Testis (tissue), 3 donors: ENCODE measurements around the gene YTHDF1. TPM values are rescaled to one million over a fixed set of nuclear protein-coding genes. Genes with fewer than 3 reads are reported as not detected.

ENCODE experiments used
- DNase-seq: peaks from one replicate; pipeline ENCODE4 v3.0.0-alpha.2; 2019
- H3K27ac ChIP-seq, 2 donors: fragments of 200-600 bp; sonication (generic); one replicate each; pipeline ENCODE4 v1.5.1; 2019
- H3K27me3 ChIP-seq: fragments of 200-600 bp; sonication (generic); one replicate; pipeline ENCODE4 v1.5.1; 2019
- H3K36me3 ChIP-seq: fragments of 200-600 bp; sonication (generic); one replicate; pipeline ENCODE4 v1.5.1; 2017; ENCODE audit warnings: low read depth; ENCODE audit errors: missing control alignments
- H3K4me1 ChIP-seq: fragments of 200-600 bp; sonication (generic); one replicate; pipeline ENCODE4 v1.5.1; 2019
- H3K4me3 ChIP-seq, 2 donors: fragments of 200-600 bp; sonication (generic); one replicate each; pipeline ENCODE4 v1.5.1; 2017 to 2019
- H3K9me3 ChIP-seq: fragments of 200-600 bp; sonication (generic); one replicate; pipeline ENCODE4 v1.5.1; 2017
- POLR2A ChIP-seq: fragments of 450-650 bp; IDR thresholded peaks from one replicate; pipeline ENCODE4 v1.6.1; 2017; ENCODE audit warnings: antibody characterized with exemption, mild to moderate bottlenecking, moderate library complexity
- WGBS, 2 donors: methylation state at CpG; one replicate each; pipeline ENCODE4 v1.1.5; 2018; 5-methylcytosine and 5-hydroxymethylcytosine counted together
- intact Hi-C: fragments of 100-400 bp; cut with DNase I; formaldehyde crosslinking; loops from one replicate; pipeline ENCODE4 v1.15.1; 2023; ENCODE audit warnings: low total_unique reads
- polyA plus RNA-seq: library from polyadenylated mRNA; stranded (reverse); fragments of 350-450 nt; fragmentation: Illumina TruSeq; extraction: RNeasy Lipid Tissue Mini Kit (QIAGEN cat#74804); gene quantifications from one replicate; pipeline ENCODE4 v1.2.3, GENCODE V29; 2014; ENCODE audit warnings: low read depth, low replicate concordance; ENCODE audit not compliant: insufficient read depth
- total RNA-seq, 2 donors: library from RNA; depleted of rRNA; stranded (reverse); fragments of >200 nt; gene quantifications; one replicate each; pipeline ENCODE4 v1.2.3, GENCODE V29; 2016
- TF ChIP-seq, protein P1 (sequence below), 3 experiments: fragments of 450-650 bp in 2 of 3; fragments of 200-600 bp in 1 of 3; sonication (generic) in 1 of 3; IDR thresholded peaks; one replicate each; pipeline ENCODE4 v1.5.1; 2016 to 2019; ENCODE audit warnings: antibody characterized with exemption in 3 of 3, mild to moderate bottlenecking in 2 of 3, moderate library complexity in 1 of 3

Gene YTHDF1
- total and polyA plus RNA-seq, 3 donors from 2014 or later = 37.2 to 56.9 (median 55.7) TPM

DNA sequence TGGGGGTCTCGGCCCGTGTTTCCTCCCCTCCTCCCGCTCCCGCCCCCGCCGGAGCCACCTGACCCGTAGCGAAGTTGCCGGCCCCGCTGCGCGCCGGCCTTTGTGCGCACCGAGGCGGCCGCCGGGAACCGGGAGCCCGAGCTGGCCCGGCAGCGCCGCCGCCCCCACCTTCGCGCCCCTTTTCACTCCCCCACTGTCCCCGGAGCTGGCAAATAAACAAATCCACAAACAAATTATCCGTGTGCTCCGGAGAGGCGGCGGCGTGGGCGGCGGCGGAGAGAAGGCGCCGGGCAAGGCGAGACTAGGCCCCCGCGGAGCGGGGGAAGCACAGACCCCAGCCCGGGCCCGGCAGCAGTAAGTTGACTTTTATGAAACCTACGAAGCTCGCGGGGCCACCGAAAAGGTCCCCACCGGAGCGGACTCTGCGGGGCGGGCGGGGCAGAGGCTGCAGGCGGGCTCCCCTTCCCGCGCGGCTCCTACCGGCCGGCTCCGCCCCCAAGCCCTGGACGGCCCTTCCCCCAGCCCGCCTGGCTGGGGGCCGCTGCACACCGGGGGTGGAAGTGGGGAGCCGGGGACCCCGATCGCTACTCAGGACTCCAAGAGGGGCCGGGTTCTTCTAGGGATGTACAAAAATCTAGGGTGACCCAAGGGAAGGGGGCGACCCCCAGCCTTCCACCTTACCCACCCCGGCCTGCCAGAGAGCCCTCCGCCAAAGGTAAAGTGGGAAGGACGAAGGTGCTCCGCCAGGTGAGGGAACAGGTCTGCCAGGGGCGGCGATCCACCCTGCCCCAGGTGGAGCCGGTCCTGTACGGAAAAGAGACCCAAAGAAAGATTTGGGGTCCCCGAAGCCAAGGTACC is 40.7 kb downstream of the YTHDF1 start:
- Histone ChIP-seq H3K27ac (no peak overlapping the region), H3K9me3 (no peaks in the 10 kb centered on the region), H3K36me3 (no peaks in the 10 kb centered on the region), H3K27me3 (no peaks in the 10 kb centered on the region), H3K4me3 (no peak overlapping the region), H3K4me1 (peaks cover 4% of the 10 kb centered on the region)
- WGBS, 2 donors = 1 to 3% methylated on average over 50 to 61 of the region's 77 CpGs
- TF ChIP-seq, protein P1, sequence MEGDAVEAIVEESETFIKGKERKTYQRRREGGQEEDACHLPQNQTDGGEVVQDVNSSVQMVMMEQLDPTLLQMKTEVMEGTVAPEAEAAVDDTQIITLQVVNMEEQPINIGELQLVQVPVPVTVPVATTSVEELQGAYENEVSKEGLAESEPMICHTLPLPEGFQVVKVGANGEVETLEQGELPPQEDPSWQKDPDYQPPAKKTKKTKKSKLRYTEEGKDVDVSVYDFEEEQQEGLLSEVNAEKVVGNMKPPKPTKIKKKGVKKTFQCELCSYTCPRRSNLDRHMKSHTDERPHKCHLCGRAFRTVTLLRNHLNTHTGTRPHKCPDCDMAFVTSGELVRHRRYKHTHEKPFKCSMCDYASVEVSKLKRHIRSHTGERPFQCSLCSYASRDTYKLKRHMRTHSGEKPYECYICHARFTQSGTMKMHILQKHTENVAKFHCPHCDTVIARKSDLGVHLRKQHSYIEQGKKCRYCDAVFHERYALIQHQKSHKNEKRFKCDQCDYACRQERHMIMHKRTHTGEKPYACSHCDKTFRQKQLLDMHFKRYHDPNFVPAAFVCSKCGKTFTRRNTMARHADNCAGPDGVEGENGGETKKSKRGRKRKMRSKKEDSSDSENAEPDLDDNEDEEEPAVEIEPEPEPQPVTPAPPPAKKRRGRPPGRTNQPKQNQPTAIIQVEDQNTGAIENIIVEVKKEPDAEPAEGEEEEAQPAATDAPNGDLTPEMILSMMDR (IDR thresholded peaks at IDR 0.05) = no peak
- no peak for TF ChIP-seq POLR2A
- no peak for DNase-seq
- intact Hi-C loops = no loop called here

DNA sequence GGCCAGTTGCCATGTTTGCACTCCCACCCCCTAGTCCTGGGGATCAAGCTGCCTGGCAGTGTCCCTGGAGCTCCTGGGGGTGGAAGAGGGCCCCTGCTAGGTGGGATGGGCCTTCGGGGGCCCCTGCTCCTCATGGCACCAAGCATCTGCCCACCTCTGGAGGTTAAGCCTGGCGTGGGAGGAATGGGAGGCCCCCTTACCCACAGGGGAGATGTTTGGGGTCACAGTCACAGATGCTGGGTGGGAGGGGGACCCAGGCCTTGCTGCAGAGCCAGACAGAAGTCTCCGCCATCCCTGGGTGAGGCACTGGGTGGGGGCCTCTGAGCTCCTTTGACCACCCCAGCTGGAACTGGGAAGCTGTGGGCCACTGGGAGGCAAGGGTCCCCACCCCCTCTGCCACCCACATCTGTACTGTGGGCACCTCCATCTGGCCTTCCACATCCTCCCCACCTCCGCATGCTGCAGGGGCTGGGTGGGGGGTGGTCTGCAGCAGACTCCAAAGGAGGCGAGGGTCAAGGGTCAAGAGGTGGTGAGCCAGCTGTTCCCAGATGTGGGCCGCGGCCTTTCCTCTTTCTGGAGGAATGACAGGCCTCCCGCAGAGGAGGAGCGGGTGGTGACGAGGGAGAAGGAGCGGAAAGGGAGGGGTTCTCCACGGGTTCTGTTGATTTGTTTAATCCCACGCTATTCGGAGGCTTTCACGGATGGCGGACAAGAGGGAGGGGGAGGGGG is 41.5 kb downstream of the YTHDF1 start:
- 2 to 9% methylated on average over 9 to 16 of the region's 16 CpGs for WGBS, 2 donors
- intact Hi-C loops = no loop called here
- H3K4me1 ChIP-seq = peaks cover 4% of the 10 kb centered on the region
- TF ChIP-seq POLR2A = no peak
- TF ChIP-seq, protein P1 (IDR thresholded peaks at IDR 0.05) = no peak
- DNase-seq = no peak
- H3K27me3 ChIP-seq = no peaks in the 10 kb centered on the region
- no peak overlapping the region for H3K4me3 ChIP-seq
- H3K36me3 ChIP-seq = no peaks in the 10 kb centered on the region
- no peaks in the 10 kb centered on the region for H3K9me3 ChIP-seq
- no peak overlapping the region for H3K27ac ChIP-seq

DNA sequence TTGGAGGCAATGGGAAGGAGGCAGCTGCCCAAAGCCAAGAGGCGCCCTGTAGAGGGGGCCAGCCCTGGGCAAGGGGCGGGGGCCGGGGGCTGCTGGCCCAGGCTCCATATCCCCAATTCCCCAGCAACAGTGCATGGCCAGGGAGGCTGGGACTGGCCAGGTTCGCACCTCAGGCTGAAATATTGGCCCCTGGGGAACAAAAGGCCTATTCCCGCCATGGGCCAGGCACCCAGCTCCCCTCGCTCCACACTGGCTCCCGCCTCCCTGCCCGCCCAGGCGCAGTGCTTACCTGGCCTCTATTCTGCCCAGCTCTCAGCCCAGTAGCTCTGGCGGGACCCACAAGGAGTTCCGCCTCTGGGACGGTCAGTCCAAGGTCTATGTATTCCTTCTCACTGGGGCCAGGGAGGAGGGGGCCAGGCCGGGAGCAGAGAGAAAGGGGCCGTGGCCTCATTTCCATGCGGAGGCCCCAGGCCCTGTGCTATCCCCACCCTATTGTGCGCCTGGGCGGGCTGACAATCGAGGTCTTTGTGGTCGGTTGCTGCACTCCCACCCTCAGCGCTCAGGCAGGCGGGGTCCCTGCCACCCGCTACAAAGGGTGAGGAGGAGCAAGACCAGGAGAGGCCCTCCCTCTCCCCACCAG is 42.3 kb downstream of the YTHDF1 start:
- H3K36me3 ChIP-seq = no peaks in the 10 kb centered on the region
- no peak overlapping the region for H3K27ac ChIP-seq
- TF ChIP-seq, protein P1 (IDR thresholded peaks at IDR 0.05) = no peak
- TF ChIP-seq POLR2A = no peak
- no peaks in the 10 kb centered on the region for H3K4me1 ChIP-seq
- 35 to 40% methylated on average over 1 to 21 of the region's 22 CpGs for WGBS, 2 donors
- no peaks in the 10 kb centered on the region for H3K9me3 ChIP-seq
- no peak for DNase-seq
- intact Hi-C loops = no loop called here
- H3K4me3 ChIP-seq = no peak overlapping the region
- no peaks in the 10 kb centered on the region for H3K27me3 ChIP-seq

DNA sequence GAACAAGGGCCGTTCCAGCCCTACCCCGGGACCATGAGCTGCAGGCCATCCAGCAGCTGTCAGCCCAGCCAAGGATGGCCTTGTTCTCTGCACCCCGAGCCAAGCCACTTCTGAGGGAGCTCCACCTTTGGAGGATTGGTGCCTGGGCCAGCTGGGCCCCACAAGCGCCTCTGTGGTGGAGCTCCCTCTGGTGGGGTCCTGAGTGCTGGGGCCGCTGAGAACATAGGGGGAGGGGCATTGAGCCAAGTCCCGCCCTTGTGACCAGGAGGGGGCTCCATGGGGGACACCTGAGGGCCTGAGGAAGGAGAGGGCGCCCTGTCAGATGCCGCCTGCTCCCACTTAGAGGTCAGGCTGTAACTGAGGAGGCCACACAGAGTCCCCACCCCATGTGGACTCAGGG is 43.2 kb downstream of the YTHDF1 start:
- intact Hi-C loops = no loop called here
- H3K4me3 ChIP-seq = no peak overlapping the region
- H3K27ac ChIP-seq = no peak overlapping the region
- DNase-seq = no peak
- H3K27me3 ChIP-seq = no peaks in the 10 kb centered on the region
- H3K9me3 ChIP-seq = no peaks in the 10 kb centered on the region
- no peaks in the 10 kb centered on the region for H3K36me3 ChIP-seq
- 43 to 59% methylated on average over 1 to 8 of the region's 8 CpGs for WGBS, 2 donors
- TF ChIP-seq, protein P1 (IDR thresholded peaks at IDR 0.05) = no peak
- no peak for TF ChIP-seq POLR2A
- no peaks in the 10 kb centered on the region for H3K4me1 ChIP-seq
